ENCODE data around the gene RTP2. TPM values are rescaled to one million over a fixed set of nuclear protein-coding genes. Genes with fewer than 3 reads are reported as not detected.

RTP2 gene
- total RNA-seq, 1 donor from 2014 or later = not detected

DNA sequence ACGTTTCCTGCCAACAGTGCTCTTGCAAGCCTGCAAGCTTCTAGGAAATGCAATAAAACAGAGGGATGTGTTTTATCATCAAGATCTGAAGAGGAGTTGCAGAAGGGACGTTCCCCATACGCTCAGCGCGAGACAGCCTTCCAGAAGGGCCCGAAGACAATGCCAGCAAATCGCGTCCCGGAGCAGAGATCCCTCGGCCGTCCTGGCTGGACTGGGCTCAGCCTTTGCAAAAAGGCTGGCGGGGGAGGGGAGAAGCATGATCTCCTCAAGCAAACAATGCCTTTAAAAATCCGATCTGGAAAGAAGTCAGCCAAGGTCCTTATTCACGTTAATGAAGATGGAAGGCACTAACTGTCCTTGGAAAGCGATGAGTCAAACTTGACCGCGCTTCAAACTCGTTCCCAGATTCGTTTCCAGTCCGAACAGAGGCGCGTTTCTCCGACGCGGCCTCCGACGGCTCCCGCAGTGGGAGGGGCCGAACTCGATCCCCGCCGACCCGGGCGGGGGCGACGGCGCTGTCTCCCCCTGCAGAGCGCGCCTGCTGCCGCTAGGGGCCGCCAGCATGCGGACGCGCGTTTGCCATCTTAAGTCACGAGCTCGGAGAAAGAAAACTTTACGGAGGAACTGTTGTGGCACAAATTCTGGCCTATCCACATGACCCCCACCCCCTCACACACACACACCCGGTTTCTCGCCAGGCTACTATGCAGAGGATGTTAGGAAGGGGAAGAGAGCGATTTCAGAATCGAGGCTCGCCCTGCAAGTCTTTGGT lies 37.4 kb upstream of the RTP2 start:
- Mint-ChIP-seq H3K27ac (ENCODE audit: unreplicated experiment) (peak overlapping the region; percentile 54), H3K36me3 (ENCODE audit: low read depth) (no peaks in the 10 kb centered on the region), H3K4me1 (peaks cover 47% of the 10 kb centered on the region), H3K4me3 (peak overlapping the region; percentile 96), H3K27me3 (ENCODE audit: low read depth) (peaks cover 38% of the 10 kb centered on the region), H3K9me3 (no peaks in the 10 kb centered on the region)
- TF ChIP-seq, protein P1, sequence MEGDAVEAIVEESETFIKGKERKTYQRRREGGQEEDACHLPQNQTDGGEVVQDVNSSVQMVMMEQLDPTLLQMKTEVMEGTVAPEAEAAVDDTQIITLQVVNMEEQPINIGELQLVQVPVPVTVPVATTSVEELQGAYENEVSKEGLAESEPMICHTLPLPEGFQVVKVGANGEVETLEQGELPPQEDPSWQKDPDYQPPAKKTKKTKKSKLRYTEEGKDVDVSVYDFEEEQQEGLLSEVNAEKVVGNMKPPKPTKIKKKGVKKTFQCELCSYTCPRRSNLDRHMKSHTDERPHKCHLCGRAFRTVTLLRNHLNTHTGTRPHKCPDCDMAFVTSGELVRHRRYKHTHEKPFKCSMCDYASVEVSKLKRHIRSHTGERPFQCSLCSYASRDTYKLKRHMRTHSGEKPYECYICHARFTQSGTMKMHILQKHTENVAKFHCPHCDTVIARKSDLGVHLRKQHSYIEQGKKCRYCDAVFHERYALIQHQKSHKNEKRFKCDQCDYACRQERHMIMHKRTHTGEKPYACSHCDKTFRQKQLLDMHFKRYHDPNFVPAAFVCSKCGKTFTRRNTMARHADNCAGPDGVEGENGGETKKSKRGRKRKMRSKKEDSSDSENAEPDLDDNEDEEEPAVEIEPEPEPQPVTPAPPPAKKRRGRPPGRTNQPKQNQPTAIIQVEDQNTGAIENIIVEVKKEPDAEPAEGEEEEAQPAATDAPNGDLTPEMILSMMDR (conservative IDR thresholded peaks at IDR 0.05) = peak; percentile 95
- DNase-seq (ENCODE audit: low read depth, low spot score) = peak; percentile 81

GRCh38 chr3:187739094-187739560 lies 36.8 kb upstream of the RTP2 start:
- TF ChIP-seq, protein P1 (conservative IDR thresholded peaks at IDR 0.05) = no peak
- H3K4me1 Mint-ChIP-seq = peaks cover 47% of the 10 kb centered on the region
- peak overlapping the region; percentile 54 for H3K27ac Mint-ChIP-seq (ENCODE audit: unreplicated experiment)
- H3K4me3 Mint-ChIP-seq = peak overlapping the region; percentile 96
- no peaks in the 10 kb centered on the region for H3K9me3 Mint-ChIP-seq
- peaks cover 35% of the 10 kb centered on the region for H3K27me3 Mint-ChIP-seq (ENCODE audit: low read depth)
- no peaks in the 10 kb centered on the region for H3K36me3 Mint-ChIP-seq (ENCODE audit: low read depth)
- DNase-seq (ENCODE audit: low read depth, low spot score) = no peak

DNA sequence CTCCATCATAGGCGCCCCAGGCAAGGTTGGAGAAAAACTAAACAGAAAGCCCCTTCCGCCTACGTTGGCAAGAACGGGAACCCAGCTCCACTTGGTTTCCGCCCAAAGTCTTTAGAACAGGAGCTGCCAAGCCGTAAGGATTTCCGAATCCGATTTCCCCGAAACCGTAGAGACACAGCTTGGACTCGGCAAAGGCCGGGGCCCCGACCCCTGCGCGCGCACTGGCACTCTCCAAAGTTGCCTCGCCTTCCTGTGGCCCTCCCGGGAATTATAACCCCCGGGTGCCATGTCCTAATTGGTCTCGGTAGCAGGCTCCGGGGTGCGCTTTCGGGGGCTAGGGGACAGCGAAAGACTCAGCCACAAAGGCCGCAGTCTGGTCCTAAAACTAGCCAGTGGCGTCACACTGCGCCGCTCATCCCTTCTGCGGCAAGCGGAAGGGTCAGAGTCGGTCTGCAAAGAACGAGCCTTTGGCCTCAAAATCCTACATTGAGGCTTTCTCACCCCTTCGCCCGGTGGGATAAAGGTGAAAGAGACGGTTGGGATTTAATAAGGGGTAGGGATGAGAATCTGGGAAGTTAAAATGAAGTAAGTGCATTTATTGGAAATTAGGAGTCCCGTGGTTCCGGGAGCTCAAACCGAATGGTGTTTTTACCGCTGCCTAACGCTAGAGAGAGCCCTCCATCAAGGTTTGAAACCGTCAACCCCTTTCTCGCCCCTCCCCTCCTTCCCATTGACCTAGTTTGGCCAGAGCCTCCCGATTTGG lies 36.2 kb upstream of the RTP2 start:
- Mint-ChIP-seq H3K27me3 (ENCODE audit: low read depth) (peaks cover 32% of the 10 kb centered on the region), H3K4me3 (peak overlapping the region; percentile 96), H3K9me3 (no peaks in the 10 kb centered on the region), H3K4me1 (peaks cover 47% of the 10 kb centered on the region), H3K36me3 (ENCODE audit: low read depth) (no peaks in the 10 kb centered on the region), H3K27ac (ENCODE audit: unreplicated experiment) (peak overlapping the region; percentile 54)
- DNase-seq (ENCODE audit: low read depth, low spot score) = peak; percentile 73
- TF ChIP-seq, protein P1 (conservative IDR thresholded peaks at IDR 0.05) = peak; percentile 81

DNA sequence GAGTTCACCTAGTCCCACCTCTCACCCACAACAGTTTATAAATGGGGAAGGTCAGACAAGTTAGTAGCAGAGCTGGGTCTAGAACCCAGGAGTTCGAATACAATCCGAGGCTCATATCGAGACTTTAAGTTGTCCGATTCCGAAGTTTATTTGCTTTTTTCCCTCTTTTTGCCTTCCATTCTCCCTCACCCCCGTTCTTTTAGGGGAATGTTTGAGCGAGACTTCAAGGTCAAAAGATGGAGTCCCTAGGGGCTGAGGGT lies 35.6 kb upstream of the RTP2 start:
- H3K4me3 Mint-ChIP-seq = peak overlapping the region; percentile 96
- no peak for DNase-seq (ENCODE audit: low read depth, low spot score)

DNA sequence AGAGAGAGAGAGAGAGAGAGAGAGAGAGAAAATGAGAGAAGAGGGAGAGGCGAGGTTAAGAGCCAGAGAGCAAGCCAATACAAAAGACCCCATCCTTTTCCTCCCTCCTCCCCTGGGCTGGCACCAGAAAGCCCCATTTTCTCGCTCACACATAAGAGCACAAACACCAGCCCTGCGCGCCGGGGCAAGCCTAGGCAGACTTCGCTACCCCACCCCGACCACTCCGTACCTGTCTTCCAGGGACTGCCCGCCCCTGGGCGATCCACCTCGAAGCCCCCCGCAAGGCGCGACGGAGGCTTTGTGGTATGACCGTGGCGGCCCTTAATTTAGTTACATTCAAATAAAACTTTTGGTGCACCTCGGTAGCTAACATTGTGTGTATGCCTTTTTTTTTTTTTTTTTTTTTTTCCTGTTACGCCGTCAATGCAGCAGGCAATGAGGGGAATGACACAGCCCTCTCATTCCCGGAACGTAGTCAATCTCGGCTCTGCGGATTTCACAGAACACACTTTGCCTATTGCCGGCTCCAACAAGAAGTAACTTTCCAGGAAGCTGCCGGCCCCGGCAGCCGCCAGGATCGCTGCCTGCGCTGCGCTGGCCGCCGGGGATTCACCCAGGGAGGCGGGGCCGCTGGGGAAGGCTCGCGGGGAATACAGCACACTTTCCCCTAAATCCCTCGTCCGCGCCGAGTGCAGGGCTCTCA lies 35.2 kb upstream of the RTP2 start:
- no peaks in the 10 kb centered on the region for H3K36me3 Mint-ChIP-seq (ENCODE audit: low read depth)
- peak overlapping the region; percentile 96 for H3K4me3 Mint-ChIP-seq
- peak overlapping the region; percentile 70 for H3K27ac Mint-ChIP-seq (ENCODE audit: unreplicated experiment)
- H3K9me3 Mint-ChIP-seq = no peaks in the 10 kb centered on the region
- H3K27me3 Mint-ChIP-seq (ENCODE audit: low read depth) = peaks cover 32% of the 10 kb centered on the region
- TF ChIP-seq, protein P1 (conservative IDR thresholded peaks at IDR 0.05) = no peak
- peaks cover 47% of the 10 kb centered on the region for H3K4me1 Mint-ChIP-seq
- DNase-seq (ENCODE audit: low read depth, low spot score) = peak; percentile 47

More for the DNA sequence above, 35.6 kb upstream of the RTP2 start:
- Mint-ChIP-seq H3K36me3 (ENCODE audit: low read depth) (no peaks in the 10 kb centered on the region), H3K4me1 (peaks cover 47% of the 10 kb centered on the region), H3K9me3 (no peaks in the 10 kb centered on the region), H3K27ac (ENCODE audit: unreplicated experiment) (peak overlapping the region; percentile 70), H3K27me3 (ENCODE audit: low read depth) (peaks cover 32% of the 10 kb centered on the region)
- TF ChIP-seq, protein P1 (conservative IDR thresholded peaks at IDR 0.05) = no peak
